HG03135 (cell line): ENCODE measurements around the gene TOMM20.
"Not testable (repeated sequence)": the region's sequence is repeated elsewhere in the genome, so short reads cannot be mapped to it uniquely, and the experiment has no call there.

Experiments used
- ATAC-seq: cut with Tn5 transposase; IDR thresholded peaks from one replicate; pipeline ENCODE4 v1.9.1; 2021; ENCODE audit warnings: mild to moderate bottlenecking, moderate library complexity; ENCODE audit not compliant: unreplicated experiment

The TOMM20 gene

DNA sequence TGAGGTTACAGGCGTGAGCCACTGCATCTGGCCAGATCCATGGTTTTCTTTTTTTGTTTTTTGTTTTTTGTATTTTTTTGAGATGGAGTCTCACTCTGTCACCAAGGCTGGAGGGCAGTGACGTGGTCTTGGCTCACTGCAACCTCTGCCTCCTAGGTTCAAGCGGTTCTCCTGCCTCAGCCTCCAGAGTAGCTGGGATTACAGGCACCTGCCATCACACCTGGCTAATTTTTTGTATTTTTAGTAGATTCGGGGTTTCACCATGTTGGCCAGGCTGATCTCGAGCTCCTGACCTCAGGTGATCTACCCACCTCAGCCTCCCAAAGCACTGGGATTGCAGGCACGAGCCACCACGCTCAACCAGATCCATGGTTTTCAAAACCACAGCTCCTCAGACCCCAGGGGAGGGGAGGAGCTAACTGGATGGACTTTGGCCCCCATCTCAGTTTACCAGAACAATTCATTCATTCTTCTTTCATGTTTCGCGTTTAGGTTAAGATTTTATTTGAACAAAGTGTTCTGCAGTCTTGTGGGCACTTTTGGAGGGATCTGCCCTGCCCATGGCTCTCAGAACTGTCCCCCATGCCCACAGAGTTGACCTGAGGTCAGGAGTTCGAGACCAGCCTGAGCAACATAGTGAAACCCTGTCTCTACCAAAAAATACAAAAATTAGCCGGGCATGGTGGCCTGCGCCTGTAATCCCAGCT is 43.1 kb downstream of the TOMM20 start:
- ATAC-seq, result not testable (repeated sequence)

DNA sequence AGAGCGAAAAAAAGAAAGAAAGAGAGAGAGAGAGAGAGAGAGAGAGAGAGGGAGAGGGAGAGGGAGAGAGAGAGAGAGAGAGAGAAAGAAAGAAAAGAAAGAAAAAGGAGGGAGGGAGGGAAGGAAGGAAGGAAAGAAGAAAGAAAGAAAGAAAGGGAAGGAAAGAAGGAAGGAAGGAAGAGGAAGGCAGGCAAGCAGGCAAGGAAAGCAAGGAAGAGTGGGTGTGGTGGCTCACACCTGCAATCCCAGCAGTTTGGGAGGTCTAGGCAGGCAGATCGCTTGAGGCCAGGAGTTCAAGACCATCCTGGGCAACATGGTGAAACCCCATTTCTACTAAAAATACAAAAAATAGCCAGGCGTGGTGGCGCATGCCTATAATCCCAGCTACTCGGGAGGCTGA is 47.8 kb downstream of the TOMM20 start:
- not testable (repeated sequence) for ATAC-seq

DNA sequence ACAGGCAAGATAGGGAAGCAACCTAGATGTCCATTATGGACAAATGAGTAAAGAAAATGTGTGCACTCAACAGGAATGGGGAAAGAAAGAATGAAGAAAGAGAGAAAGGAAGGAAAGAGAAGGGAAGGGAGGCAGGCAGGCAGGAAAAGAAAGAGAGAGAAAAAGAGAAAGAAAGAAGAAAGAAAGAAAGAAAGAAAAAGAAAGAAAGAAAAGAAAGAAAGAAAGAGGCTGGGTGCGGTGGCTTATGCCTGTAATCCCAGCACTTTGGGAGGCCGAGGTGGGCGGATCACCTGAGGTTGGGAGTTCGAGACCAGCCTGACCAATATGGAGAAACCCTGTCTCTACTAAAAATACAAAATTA is 48.4 kb downstream of the TOMM20 start:
- not testable (repeated sequence) for ATAC-seq

DNA sequence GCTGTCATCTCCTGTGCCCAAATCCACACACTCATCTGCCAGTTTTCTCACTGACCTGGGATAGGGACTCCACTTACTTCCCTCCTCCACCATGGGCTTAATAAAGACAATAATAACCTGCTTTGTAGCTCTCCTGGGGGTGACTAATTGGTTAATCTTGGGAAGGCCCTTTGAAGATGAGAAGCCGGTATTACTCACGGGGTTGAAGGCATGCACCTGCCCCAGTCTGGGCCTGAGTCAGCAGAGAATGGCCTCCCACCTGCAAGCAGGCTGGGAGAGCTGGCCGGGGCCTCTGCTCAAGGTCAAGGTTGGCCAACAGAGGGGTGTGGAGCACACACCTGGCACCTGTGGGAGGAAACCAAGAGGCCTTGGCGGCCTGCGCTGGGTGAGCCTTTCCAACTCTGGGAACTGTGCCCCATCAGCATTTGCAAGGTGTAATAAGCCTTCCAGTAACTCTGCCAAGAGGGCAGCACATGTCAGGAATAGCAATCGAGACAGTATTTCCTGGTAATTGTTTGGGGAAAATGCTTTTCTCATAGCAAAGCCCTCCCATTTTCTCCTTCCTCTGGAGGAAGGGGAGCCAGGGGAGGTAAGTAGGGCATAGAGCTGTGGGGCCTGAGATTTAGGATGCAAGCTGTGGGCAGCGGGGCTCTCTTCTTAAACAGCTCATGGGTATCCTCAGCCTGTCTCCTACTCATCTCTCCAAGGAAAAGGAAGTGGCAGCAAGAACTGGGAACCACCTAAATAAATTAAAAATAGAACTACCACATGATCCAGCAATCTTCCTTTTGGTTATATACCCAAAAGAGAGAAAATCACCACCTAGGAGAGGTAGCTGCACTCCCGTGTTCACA is 49.0 kb downstream of the TOMM20 start:
- no peak for ATAC-seq

DNA sequence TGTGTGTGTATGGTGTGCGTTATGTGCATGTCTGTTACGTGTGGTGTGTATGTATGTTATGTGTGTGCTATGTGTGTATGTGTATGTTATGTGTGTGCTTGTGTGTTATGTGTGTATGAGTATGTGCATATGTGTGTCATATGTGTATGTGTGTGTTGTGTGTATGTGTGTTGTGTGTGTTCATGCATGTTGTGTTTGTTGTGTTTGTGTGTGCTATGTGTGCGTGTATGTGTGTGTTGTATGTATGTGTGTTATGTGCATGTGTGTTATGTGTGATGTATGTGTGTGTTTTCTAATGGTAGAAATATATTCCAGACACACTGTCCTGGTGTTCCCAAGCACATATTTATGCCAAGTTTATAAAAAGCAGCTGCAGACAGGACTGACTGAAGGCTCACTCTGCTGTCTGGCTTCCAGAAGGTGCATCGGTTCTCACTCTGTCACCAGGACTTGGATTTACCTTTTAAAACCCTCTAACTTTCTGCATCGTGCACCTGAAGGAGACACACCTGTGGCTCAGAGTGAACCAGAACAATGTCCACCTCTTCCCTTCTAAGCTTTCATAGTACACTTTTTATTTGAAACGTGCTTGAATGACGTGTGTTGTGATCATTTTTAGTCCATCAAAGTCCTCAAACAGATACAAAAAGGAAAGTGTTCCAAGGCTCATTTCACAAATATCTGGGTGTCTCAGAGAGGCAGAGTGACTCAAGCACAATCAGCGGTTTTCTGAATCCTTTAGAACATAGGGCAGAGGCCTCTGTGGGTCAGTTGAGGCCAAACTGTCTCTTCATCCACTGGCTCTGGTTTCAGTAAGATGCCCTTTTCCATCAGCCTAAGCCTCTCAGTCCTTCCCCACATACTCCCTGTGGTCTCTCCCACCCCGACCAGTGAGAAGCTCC is 49.9 kb downstream of the TOMM20 start:
- no peak for ATAC-seq

DNA sequence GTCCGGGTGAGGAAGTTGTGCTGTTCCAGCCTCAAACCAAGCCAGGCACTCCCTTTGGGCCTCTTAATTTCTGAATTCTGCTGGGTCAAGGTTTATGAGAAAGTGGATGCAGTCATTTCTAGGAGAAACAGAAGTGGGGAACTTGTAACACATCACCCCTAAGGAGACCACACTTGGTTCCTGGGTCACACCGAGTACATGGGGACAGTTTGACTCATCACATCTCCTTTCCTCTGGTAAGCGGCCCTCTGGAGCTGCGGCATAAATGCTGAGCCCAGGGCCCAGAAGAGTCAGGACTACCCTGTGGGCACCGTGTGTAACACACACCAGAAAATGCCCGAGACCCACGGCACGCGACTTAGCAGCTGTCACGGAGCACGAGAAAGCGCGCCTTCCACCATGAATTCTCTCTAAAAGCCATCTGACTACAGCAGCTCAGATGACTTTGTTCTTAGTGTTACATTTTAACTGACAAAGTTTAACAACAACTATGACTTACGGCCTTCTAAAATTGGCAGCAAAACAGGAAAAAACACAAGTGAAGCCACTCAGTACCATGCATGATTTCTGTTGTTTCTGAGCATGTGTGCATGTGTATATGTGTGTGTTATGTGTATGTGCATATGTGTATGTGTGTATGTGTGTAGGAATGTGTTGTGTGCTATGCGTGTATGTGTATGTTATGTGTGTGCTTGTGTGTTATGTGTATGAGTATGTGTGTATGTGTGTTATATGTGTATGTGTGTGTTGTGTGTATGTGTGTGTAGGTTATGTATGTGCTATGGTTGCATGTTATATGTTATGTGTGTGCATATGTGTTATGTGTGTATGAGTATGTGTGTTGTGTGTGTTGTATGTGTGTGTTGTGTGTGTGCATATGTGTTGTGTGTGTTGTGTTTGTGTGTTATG is 50.8 kb downstream of the TOMM20 start:
- peak; percentile 31 for ATAC-seq

DNA sequence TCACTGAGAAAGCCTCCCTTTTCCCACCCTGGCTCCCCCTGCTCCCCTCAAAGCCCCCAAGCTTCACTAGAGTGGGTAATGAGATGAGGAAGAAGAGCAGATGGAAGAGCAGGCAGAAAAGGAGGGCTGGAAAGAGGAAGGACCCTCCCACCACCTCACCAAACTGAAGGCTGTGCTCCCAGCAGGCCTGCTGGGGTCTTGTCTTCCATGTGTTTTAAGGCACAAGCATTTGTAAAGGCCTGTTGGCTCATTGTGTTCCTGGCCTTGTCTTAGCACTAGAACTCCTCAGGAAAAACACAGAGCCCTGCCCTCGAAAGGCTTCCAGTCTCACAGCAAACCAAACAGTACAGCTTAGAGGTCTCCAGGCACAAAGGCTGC is 51.5 kb downstream of the TOMM20 start:
- no peak for ATAC-seq

DNA sequence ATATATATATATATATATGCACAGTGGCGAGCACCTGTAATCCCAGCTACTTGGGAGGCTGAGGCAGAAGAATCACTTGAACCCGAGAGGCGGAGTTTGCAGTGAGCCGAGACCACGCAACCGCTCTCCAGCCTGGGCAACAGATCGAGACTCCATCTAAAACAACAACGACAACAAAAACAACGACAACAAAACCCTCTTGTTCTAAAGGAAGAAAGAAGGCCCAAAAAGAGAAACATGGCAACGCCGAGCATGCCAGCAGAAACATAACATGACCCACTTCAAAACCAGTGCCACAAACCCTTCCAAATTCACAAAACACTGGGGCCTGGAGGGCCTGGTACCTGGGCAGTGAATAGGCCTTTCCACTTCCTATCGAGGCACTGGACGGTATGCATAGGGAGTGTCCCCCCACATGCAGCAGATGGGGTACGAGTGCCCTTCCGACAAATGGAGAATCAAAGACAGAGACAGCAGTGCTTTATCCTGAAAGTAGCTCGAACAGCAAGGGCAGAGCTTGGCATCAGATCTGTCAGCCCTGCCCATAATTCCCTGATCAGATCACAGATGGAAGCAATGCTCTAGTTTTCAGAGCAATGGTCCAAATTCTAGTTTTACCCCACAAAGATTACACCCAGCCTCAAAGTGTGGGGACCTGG is 52.0 kb downstream of the TOMM20 start:
- no peak for ATAC-seq

DNA sequence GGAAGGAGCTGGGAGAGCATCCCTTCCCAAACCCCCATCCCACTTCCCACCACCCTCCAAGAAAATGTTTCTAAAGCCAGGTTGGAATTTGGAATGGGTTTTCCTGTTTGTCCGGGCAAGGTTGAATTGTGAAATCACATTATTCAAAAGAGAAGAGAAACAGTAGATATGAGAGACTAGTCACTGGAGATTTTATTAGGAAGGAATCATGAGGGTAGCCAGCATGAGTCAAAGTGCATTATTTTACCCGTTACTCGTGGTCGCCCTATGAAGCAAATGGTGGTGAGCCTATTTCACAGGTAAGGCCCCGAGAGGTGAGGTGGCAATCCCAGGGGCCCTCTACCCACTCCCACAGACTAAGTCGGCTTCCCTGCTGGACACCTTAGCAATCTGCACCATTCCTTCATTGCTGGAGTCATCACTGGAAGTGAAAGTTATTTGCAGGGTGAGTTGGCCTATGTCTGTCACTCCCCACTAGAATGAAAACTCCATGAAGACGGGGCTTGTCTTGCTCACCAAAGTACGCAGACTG is 52.8 kb downstream of the TOMM20 start:
- no peak for ATAC-seq

DNA sequence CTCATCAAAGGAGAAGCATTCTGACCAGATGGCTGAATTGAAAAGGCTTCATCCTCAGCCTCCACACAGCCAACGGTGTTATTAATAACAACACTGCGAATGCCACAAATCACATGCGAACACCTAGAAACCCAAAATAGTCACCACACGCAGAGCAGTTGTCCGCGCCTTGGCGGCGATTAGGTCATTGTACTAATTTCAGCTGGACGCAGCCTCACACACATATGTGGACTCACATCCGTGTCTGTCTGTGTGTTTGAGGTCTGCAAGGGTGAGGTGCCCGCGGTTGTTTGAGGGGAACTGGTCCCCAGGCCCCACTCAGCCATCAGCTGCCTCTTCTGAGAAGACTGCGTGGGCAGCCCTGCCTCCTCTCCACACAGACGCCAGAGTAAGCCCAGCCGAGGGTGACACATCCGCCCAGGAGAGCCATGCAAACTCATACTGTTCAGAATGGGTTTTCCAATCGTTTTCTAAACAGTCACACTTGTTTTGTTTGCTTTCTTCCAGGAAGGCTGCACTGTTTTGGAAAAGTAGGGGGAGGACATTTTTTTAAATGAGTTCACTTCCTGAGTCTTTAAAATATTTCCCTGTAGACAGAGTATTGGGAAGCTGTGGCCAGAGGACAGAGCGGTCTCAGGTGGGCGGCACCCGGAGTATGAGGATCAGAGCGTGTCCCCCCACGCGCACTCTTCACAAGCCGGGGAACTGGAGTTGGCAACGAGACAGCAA is 53.4 kb downstream of the TOMM20 start:
- ATAC-seq, result peak; percentile 49

DNA sequence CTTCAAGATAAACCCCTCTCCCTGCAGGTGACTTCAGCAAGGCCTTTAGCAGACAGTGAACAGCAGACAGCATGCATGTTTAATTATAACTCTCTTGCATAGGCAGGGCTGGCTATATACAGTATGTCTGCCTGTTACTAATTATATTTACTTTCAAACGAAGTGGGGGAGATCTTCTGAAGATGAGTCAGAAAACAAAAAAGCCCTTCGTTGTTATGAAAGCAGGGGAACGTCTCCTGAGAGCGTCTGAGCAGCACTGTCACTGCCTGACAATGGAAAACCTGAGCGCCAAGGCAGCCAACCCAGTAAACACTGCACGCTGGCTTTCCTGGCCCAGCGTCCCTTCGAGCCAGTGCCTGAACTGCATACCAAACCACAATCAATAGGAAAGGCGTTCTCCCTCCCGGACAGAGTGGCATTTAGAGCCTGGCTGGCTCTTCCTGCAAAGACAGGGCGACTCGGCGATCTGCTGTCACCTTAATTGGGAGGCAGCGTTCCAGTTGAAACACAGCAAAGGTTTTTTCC is 54.1 kb downstream of the TOMM20 start:
- ATAC-seq, result peak; percentile 45

DNA sequence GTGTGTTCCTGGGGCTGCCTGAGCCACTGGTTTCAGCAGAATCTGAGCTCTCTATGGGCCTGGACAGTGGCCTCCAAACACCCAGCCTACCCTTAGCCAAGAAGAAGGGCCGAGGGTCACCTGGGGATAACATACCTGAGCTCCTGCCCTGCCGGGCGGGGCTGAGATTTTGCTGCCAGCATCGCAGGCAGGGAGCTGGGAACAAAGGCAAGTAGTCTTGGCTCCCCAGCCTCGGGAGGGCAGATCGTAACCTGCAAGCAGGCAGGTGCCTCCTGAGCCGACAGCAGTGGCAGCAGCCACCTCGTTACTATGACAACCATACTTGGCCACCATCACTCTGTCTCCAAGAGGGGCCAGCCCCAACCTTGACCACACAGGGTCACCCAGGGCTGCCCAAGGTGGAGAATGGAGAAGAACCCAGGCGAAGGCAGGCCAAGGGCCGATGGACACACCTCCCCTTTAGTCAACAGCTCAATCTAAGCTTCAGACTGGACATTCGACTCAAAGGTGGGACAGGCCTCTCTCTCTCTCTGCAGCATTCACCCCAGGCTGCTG is 54.6 kb downstream of the TOMM20 start:
- ATAC-seq, result no peak

DNA sequence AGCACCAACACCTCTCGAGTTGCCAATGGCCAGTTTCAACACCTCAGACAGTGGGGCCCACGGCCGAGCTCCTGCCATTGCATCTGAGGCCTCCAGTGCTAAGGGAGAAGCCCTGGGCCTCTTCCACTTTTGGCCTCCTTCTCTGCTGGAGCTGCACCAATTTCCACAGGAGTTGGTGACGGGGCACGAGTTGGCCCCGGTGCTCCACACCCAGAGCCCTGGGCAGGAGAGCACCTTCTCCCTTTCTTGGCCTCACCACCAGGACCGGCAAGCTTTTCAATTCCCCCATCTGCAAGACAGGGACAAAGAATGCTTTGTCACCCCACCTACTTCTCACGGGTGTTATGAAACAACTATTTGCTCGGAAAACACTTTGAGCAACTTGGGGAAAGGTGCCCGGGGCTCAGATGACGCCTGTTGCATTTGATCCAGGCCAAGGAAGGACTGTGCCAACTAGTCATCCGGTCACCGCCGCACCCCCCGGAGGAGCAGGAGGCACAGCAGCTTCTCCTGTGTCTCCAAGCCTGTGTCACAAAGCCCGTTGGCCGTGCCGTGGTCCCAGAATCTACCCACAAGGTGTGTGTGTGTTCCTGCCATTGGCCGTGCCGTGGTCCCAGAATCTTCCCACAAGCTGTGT is 55.2 kb downstream of the TOMM20 start:
- no peak for ATAC-seq

DNA sequence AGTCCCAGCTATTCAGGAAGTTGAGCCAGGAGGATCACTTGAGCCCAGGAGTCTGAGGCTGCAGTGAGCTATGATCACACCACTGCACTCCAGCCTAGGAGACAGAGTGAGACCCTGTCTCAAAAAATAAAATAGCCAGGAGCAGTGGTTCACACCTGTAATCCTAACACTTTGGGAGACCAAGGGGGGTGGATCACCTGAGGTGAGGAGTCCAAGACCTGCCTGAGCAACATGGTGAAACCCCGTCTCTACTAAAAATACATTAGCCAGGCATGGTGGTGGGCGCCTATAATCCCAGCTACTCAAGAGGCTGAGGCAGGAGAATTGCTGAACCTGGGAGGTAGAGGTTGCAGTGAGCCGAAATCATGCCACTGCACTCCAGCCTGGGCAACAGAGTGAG is 56.1 kb downstream of the TOMM20 start:
- not testable (repeated sequence) for ATAC-seq

DNA sequence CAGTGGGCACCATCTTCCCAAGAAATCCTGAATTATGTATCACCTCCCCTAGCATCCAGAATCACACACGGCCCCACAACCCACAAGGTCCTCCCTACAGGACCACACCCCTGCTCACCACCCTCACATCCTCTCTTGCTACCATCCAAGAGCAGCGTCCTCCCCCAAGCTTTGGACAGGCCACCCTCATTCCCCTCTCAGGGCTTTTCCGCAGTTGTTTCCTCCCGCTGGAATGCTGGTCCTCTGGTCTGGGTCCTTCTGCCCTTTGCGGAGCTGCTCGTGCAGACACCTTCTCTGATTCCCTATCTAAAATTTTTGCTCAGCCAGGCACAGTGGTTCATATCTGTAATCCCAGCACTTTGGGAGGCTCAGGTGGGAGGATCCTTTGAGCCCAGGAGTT is 56.5 kb downstream of the TOMM20 start:
- ATAC-seq, result no peak

DNA sequence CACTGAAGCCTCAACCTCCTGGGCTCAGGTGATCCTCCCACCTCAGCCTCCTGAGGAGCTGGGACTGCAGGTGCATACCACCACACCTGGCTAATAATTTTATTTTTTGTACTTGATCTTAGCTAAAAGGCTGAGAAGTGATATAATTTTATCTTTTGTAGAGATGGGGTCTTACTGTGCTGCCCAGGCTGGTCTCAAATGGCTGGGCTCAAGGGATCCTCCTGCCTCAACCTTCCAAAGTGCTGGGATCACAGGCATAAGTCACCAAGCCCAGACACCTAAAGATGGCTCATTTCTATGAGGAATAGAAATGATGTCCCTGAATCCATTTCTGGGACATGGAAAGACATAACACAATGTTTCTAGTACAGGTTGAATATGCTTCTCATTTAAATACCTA is 57.8 kb downstream of the TOMM20 start:
- ATAC-seq, result no peak

DNA sequence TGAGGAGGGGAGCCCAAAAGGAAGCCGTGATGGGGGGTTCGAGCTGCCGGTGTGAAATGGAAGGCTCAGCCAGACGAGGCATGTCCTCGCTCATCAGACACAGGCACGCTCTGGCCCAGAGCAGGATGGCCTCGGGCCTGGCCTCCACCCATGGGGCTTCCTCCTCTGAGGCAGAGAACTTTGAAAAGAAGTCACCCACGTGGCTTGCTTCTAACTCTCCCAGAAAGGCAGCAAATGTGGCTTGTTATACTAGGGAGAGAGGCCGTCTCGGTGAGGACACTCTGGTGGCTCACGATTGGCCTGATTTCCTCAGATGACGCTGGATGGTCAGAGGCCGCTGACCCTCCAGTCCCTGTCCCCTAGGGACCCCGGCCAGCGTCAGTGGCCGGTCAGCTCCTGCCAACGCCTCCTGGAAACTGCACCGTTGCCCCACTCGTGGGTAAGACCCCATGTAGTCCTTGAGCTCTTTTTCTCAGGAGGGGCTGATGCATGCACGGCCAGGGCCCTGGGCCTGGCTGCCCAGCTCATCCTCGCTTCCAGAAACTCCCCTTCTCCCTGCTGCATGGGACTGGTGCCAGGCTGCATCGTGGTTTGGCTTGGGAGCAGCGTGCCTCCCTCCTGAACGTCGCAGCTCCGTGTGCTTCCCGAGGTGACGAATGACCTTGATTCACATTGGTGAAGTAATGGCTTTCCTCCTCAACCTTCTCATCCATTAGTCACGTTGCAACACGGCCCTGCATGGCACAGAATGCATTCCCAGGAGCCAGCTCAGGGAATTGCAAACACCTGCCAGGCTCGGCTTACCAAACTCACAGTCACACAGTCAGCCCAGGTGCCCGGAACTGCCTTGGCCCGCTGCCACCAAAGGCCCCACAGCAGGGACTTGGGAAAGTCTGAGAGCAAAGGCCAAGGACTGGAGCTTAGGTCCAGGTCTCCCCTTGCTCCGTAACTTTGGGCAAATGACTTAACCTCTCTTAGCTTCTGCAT is 58.8 kb downstream of the TOMM20 start:
- no peak for ATAC-seq
